HepG2 (cell line): Measurements from ENCODE around the gene THSD4. TPM values are rescaled to one million over a fixed set of nuclear protein-coding genes. Genes with fewer than 3 reads are reported as not detected.

ENCODE experiments used
- AKAP8 ChIP-seq: sonication (generic); formaldehyde crosslinking; IDR thresholded peaks from 2 replicates; pipeline ENCODE4 v1.5.1; 2020; ENCODE audit warnings: mild to moderate bottlenecking, missing genetic modification reagents
- CREBL2 ChIP-seq: sonication (generic); formaldehyde crosslinking; IDR thresholded peaks from 2 replicates; pipeline ENCODE4 v1.8.1; 2023; ENCODE audit warnings: missing genetic modification reagents, mild to moderate bottlenecking, borderline replicate concordance
- FOSL2 ChIP-seq: sonication (generic); formaldehyde crosslinking; IDR thresholded peaks from 2 replicates; pipeline ENCODE4 v1.4.0; 2020; ENCODE audit warnings: missing genetic modification reagents
- GTF3A ChIP-seq: sonication (generic); formaldehyde crosslinking; conservative IDR thresholded peaks from 2 replicates; pipeline ENCODE4 v1.4.0; 2020; ENCODE audit warnings: mild to moderate bottlenecking, missing genetic modification reagents
- JARID2 ChIP-seq: sonication (generic); formaldehyde crosslinking; IDR thresholded peaks from 2 replicates; pipeline ENCODE4 v1.8.1; 2023; ENCODE audit warnings: missing genetic modification reagents, inconsistent platforms; ENCODE audit not compliant: insufficient replicate concordance
- MNT ChIP-seq: fragments of 450-650 bp; IDR thresholded peaks from 2 replicates; pipeline ENCODE4 v1.6.1; 2016
- NR2F2 ChIP-seq: IDR thresholded peaks from 2 replicates; pipeline ENCODE4 v1.6.1; 2012; ENCODE audit warnings: low read depth, inconsistent platforms, borderline replicate concordance
- NR3C1 ChIP-seq: sonication (generic); formaldehyde crosslinking; IDR thresholded peaks from 2 replicates; pipeline ENCODE4 v1.4.0; 2020; ENCODE audit warnings: missing genetic modification reagents
- SIX1 ChIP-seq: sonication (generic); formaldehyde crosslinking; IDR thresholded peaks from 2 replicates; pipeline ENCODE4 v1.4.0; 2020; ENCODE audit warnings: missing genetic modification reagents, borderline replicate concordance
- WIZ ChIP-seq: sonication (generic); formaldehyde crosslinking; IDR thresholded peaks from 2 replicates; pipeline ENCODE4 v1.5.1; 2020; ENCODE audit warnings: mild to moderate bottlenecking, missing genetic modification reagents
- ZBTB33 ChIP-seq: sonication (generic); formaldehyde crosslinking; IDR thresholded peaks from 2 replicates; pipeline ENCODE4 v1.4.0; 2020; ENCODE audit warnings: missing genetic modification reagents
- ZNF124 ChIP-seq: sonication (generic); formaldehyde crosslinking; IDR thresholded peaks from 2 replicates; pipeline ENCODE4 v1.4.0; 2020; ENCODE audit warnings: missing genetic modification reagents
- ZNF512B ChIP-seq: sonication (generic); formaldehyde crosslinking; IDR thresholded peaks from 2 replicates; pipeline ENCODE4 v1.5.1; 2020; ENCODE audit warnings: missing genetic modification reagents, mild to moderate bottlenecking, borderline replicate concordance
- polyA plus RNA-seq, 8 experiments: library from polyadenylated mRNA; depleted of rRNA in 3 of 8; stranded (reverse) in 7 of 8; unstranded in 1 of 8; fragments of >200 nt; fragmentation: Illumina TruSeq in 4 of 8; extraction: Trizol in 4 of 8; gene quantifications; 2 replicates each; pipeline versions ENCODE4 v1.2.1 to v1.2.3, GENCODE V29; 2011 to 2016; ENCODE audit warnings: low read depth in 4 of 8, missing spikeins in 1 of 8, mixed read lengths in 1 of 8; ENCODE audit not compliant: insufficient read depth in 1 of 8
- total RNA-seq, 5 experiments: library from RNA; depleted of rRNA; stranded (reverse); fragments of >200 nt; fragmentation: Illumina TruSeq; extraction: Trizol; gene quantifications; 2 replicates each; pipeline ENCODE4 v1.2.3, GENCODE V29; 2016; ENCODE audit warnings: low read depth in 1 of 5
- TF ChIP-seq, protein P1 (sequence below), 2 experiments: sonication (generic) in 1 of 2; formaldehyde crosslinking in 1 of 2; IDR thresholded peaks; 2 replicates each; pipeline versions ENCODE4 v1.5.1 to v1.6.1; 2011 to 2020; ENCODE audit warnings: borderline replicate concordance in 1 of 2, low read depth in 1 of 2, low read length in 1 of 2, mild to moderate bottlenecking in 1 of 2, missing genetic modification reagents in 1 of 2, moderate library complexity in 1 of 2
- TF ChIP-seq, protein P2 (sequence below): sonication (generic); formaldehyde crosslinking; IDR thresholded peaks from 2 replicates; pipeline ENCODE4 v1.4.0; 2020; ENCODE audit warnings: missing genetic modification reagents

The THSD4 gene
- total and polyA plus RNA-seq, 2 of the 13 experiments (the other 11 are each of a cell fraction or from before 2014, with no cell fraction given): 0.07 to 0.21 TPM

DNA sequence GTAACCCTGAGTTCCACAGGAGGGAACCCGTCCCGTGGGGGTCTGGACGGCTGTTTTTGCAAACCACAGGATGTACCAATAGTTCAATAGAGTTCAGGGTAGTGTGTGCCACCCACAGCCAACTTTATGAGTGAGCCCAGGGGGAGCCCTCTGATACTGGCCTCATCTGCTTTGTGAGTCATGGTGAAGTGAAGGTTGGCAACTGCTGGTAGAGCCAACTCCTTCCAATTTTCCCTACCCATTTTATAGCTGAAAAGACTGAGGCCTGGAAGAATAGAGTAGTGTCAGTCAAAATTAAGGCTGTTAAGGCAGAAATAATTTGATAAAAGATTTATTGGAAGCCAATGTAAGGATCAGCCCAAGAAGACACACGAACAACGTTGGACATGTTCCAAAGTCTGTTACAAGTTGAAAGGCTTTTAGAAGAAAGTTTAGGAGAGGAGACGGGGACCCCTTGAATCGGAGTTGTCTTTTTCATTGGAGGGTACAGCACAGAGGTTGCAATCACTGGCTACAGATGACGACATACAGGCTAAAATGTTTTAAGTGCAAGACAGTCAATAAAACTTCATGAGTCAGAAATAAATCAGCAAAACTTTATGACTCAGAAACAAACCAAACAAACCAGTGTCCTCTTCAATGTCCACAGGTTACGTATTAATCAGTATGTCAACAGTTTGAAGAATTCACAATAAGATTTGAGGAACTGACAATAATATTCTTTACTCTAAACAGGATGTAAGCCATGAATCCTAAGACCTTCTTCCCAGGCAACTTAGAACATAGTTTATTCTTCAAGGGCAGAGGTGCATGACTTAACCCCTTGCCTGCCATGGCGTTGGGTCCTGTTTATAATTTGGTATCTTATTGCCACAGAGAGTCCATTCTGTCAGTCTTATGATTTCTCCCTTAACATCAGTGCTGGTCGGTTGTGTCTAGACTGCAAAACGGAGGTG, 632.1 kb downstream of the THSD4 start (continued):
- no peak for TF ChIP-seq WIZ (CRISPR knock-in tag)
- no peak for TF ChIP-seq JARID2
- TF ChIP-seq, protein P1, sequence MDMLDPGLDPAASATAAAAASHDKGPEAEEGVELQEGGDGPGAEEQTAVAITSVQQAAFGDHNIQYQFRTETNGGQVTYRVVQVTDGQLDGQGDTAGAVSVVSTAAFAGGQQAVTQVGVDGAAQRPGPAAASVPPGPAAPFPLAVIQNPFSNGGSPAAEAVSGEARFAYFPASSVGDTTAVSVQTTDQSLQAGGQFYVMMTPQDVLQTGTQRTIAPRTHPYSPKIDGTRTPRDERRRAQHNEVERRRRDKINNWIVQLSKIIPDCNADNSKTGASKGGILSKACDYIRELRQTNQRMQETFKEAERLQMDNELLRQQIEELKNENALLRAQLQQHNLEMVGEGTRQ (IDR thresholded peaks at IDR 0.05; ENCODE audit: low read depth, low read length): no peak
- TF ChIP-seq, protein P1 (CRISPR knock-in tag; IDR thresholded peaks at IDR 0.05; ENCODE audit: borderline replicate concordance): no peak
- no peak for TF ChIP-seq SIX1
- peak; percentile 24; the same call in 1 of the 2 replicates for TF ChIP-seq NR2F2
- no peak for TF ChIP-seq GTF3A
- TF ChIP-seq AKAP8 (CRISPR knock-in tag): no peak
- no peak for TF ChIP-seq ZNF124
- no peak for TF ChIP-seq CREBL2 (CRISPR knock-in tag)
- TF ChIP-seq FOSL2 (CRISPR knock-in tag): peak; percentile 96
- TF ChIP-seq ZBTB33: no peak
- TF ChIP-seq, protein P2, sequence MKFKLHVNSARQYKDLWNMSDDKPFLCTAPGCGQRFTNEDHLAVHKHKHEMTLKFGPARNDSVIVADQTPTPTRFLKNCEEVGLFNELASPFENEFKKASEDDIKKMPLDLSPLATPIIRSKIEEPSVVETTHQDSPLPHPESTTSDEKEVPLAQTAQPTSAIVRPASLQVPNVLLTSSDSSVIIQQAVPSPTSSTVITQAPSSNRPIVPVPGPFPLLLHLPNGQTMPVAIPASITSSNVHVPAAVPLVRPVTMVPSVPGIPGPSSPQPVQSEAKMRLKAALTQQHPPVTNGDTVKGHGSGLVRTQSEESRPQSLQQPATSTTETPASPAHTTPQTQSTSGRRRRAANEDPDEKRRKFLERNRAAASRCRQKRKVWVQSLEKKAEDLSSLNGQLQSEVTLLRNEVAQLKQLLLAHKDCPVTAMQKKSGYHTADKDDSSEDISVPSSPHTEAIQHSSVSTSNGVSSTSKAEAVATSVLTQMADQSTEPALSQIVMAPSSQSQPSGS (CRISPR knock-in tag): peak; percentile 38; the same call in 1 of the 2 replicates
- no peak for TF ChIP-seq ZNF512B (CRISPR knock-in tag)
- no peak for TF ChIP-seq NR3C1 (CRISPR knock-in tag)
- no peak for TF ChIP-seq MNT
